ENCODE data around the gene DRG2.

DRG2 gene

DNA sequence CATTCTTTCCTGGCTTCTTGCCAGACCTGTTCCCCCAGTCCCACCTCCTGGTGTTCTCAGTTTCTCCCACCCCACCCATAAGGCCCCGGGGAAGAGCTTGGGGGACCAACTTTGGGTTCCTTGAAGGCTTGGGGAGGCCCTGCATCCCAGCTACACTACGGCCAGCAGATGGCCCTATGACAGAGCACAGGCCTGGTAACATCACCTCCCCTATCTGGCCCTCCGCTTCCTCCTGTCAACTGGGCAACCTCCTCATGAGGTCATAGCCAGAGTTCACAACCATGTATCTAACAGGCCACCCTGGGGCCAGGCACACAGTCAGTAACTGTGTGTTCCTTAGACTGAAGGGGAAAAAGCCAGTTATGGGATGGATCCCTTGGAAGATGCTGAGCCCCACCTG is 52.2 kb downstream of the DRG2 start:
- Histone ChIP-seq H3K36me3 (ENCODE audit: control insufficient read depth in 1 of 2, insufficient read depth in 2 of 2, low read length in 2 of 2) (no peaks in the 10 kb centered on the region), H3K4me1 (ENCODE audit: control insufficient read depth in 1 of 2, insufficient read depth in 2 of 2, low read length in 2 of 2) (peaks cover 0 to 3% of the 10 kb centered on the region in 2 donors), H3K4me3 (ENCODE audit: low read depth in 1 of 2, low read length in 2 of 2) (no peak overlapping the region), H3K9me3 (ENCODE audit: control insufficient read depth in 1 of 2, low read length in 2 of 2) (no peaks in the 10 kb centered on the region), H3K9ac (ENCODE audit: low read depth in 1 of 2, low read length in 2 of 2) (no peak overlapping the region), H3K27me3 (ENCODE audit: control insufficient read depth in 1 of 2, insufficient read depth in 2 of 2, low read length in 2 of 2) (peaks cover 0 to 16% of the 10 kb centered on the region in 2 donors), H3K27ac (ENCODE audit: low read depth, low read length) (no peak overlapping the region)

DNA sequence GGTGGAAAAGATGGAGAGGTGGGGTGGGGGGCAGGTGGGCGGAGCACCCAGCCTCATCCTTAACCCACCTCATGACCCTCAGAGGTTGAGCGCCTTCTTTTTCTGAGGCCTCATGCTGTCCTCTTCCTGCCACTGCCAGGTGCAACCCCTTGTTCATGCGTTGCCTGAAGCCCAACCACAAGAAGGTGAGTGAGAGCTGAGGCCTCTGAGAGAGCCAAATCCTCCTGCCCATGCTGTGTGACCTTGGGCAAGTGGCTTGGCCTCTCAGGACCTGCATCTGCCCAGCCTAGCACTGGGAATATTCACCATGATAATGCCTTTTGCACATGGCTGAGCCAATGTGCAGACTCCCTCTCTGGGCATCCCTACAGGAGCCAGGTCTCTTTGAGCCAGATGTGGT is 52.9 kb downstream of the DRG2 start:
- H3K4me3 ChIP-seq (ENCODE audit: low read depth in 1 of 2, low read length in 2 of 2), result no peak overlapping the region
- no peaks in the 10 kb centered on the region for H3K36me3 ChIP-seq (ENCODE audit: control insufficient read depth in 1 of 2, insufficient read depth in 2 of 2, low read length in 2 of 2)
- H3K27me3 ChIP-seq (ENCODE audit: control insufficient read depth in 1 of 2, insufficient read depth in 2 of 2, low read length in 2 of 2), result peaks cover 0 to 16% of the 10 kb centered on the region in 2 donors
- no peaks in the 10 kb centered on the region for H3K9me3 ChIP-seq (ENCODE audit: control insufficient read depth in 1 of 2, low read length in 2 of 2)
- no peak overlapping the region for H3K27ac ChIP-seq (ENCODE audit: low read depth, low read length)
- H3K9ac ChIP-seq (ENCODE audit: low read depth in 1 of 2, low read length in 2 of 2), result no peak overlapping the region
- peaks cover 0 to 3% of the 10 kb centered on the region in 2 donors for H3K4me1 ChIP-seq (ENCODE audit: control insufficient read depth in 1 of 2, insufficient read depth in 2 of 2, low read length in 2 of 2)

- Histone ChIP-seq H3K9ac (ENCODE audit: low read depth in 1 of 2, low read length in 2 of 2) (no peak overlapping the region), H3K4me3 (ENCODE audit: low read depth in 1 of 2, low read length in 2 of 2) (no peak overlapping the region), H3K36me3 (ENCODE audit: control insufficient read depth in 1 of 2, insufficient read depth in 2 of 2, low read length in 2 of 2) (no peaks in the 10 kb centered on the region), H3K27ac (ENCODE audit: low read depth, low read length) (no peak overlapping the region), H3K27me3 (ENCODE audit: control insufficient read depth in 1 of 2, insufficient read depth in 2 of 2, low read length in 2 of 2) (peaks cover 0 to 14% of the 10 kb centered on the region in 2 donors), H3K4me1 (ENCODE audit: control insufficient read depth in 1 of 2, insufficient read depth in 2 of 2, low read length in 2 of 2) (peaks cover 0 to 3% of the 10 kb centered on the region in 2 donors), H3K9me3 (ENCODE audit: control insufficient read depth in 1 of 2, low read length in 2 of 2) (no peaks in the 10 kb centered on the region)
Measured at GRCh38 chr17:18141210-18141803, 53.6 kb downstream of the DRG2 start.

- Histone ChIP-seq H3K9ac (ENCODE audit: low read depth in 1 of 2, low read length in 2 of 2) (no peak overlapping the region), H3K27ac (ENCODE audit: low read depth, low read length) (no peak overlapping the region), H3K4me3 (ENCODE audit: low read depth in 1 of 2, low read length in 2 of 2) (no peak overlapping the region), H3K27me3 (ENCODE audit: control insufficient read depth in 1 of 2, insufficient read depth in 2 of 2, low read length in 2 of 2) (peaks cover 0 to 14% of the 10 kb centered on the region in 2 donors), H3K36me3 (ENCODE audit: control insufficient read depth in 1 of 2, insufficient read depth in 2 of 2, low read length in 2 of 2) (no peaks in the 10 kb centered on the region), H3K4me1 (ENCODE audit: control insufficient read depth in 1 of 2, insufficient read depth in 2 of 2, low read length in 2 of 2) (peaks cover 0 to 3% of the 10 kb centered on the region in 2 donors), H3K9me3 (ENCODE audit: control insufficient read depth in 1 of 2, low read length in 2 of 2) (no peaks in the 10 kb centered on the region)
Measured at GRCh38 chr17:18142417-18142816, 54.7 kb downstream of the DRG2 start.

- Histone ChIP-seq H3K4me1 (ENCODE audit: control insufficient read depth in 1 of 2, insufficient read depth in 2 of 2, low read length in 2 of 2) (peaks cover 0 to 3% of the 10 kb centered on the region in 2 donors), H3K9ac (ENCODE audit: low read depth in 1 of 2, low read length in 2 of 2) (no peak overlapping the region), H3K9me3 (ENCODE audit: control insufficient read depth in 1 of 2, low read length in 2 of 2) (no peaks in the 10 kb centered on the region), H3K4me3 (ENCODE audit: low read depth in 1 of 2, low read length in 2 of 2) (no peak overlapping the region), H3K27ac (ENCODE audit: low read depth, low read length) (no peak overlapping the region), H3K36me3 (ENCODE audit: control insufficient read depth in 1 of 2, insufficient read depth in 2 of 2, low read length in 2 of 2) (no peaks in the 10 kb centered on the region), H3K27me3 (ENCODE audit: control insufficient read depth in 1 of 2, insufficient read depth in 2 of 2, low read length in 2 of 2) (peaks cover 0 to 14% of the 10 kb centered on the region in 2 donors)
Measured at GRCh38 chr17:18143044-18143936, 55.5 kb downstream of the DRG2 start.

GRCh38 chr17:18144261-18144660 is 56.5 kb downstream of the DRG2 start:
- H3K4me3 ChIP-seq (ENCODE audit: low read depth in 1 of 2, low read length in 2 of 2), result no peak overlapping the region
- H3K4me1 ChIP-seq (ENCODE audit: control insufficient read depth in 1 of 2, insufficient read depth in 2 of 2, low read length in 2 of 2), result peaks cover 0 to 3% of the 10 kb centered on the region in 2 donors
- H3K36me3 ChIP-seq (ENCODE audit: control insufficient read depth in 1 of 2, insufficient read depth in 2 of 2, low read length in 2 of 2), result no peaks in the 10 kb centered on the region
- H3K27me3 ChIP-seq (ENCODE audit: control insufficient read depth in 1 of 2, insufficient read depth in 2 of 2, low read length in 2 of 2), result peaks cover 0 to 14% of the 10 kb centered on the region in 2 donors
- H3K9ac ChIP-seq (ENCODE audit: low read depth in 1 of 2, low read length in 2 of 2), result no peak overlapping the region
- no peaks in the 10 kb centered on the region for H3K9me3 ChIP-seq (ENCODE audit: control insufficient read depth in 1 of 2, low read length in 2 of 2)
- no peak overlapping the region for H3K27ac ChIP-seq (ENCODE audit: low read depth, low read length)

DNA sequence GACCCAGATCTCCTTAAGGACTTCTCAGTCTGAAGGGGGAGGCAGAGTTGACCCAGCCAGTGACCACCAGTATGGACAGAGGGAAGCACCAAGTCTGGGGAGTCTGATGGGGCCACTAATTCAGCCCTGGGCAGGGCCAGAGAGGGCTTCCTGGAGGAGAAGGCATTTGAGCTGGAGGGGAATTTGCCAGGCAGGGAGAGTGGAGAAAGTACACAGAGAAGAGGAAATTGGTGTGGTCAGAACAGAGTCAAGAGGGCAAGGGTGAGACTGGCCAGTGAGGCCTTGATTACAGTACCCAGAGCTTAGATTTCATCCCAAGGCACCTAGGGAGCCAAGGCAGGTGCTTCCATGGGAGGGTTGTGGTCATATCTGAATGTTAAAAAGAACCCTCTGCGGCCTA is 57.1 kb downstream of the DRG2 start:
- H3K36me3 ChIP-seq (ENCODE audit: control insufficient read depth in 1 of 2, insufficient read depth in 2 of 2, low read length in 2 of 2), result no peaks in the 10 kb centered on the region
- peaks cover 0 to 14% of the 10 kb centered on the region in 2 donors for H3K27me3 ChIP-seq (ENCODE audit: control insufficient read depth in 1 of 2, insufficient read depth in 2 of 2, low read length in 2 of 2)
- no peak overlapping the region for H3K4me3 ChIP-seq (ENCODE audit: low read depth in 1 of 2, low read length in 2 of 2)
- no peak overlapping the region for H3K27ac ChIP-seq (ENCODE audit: low read depth, low read length)
- H3K9me3 ChIP-seq (ENCODE audit: control insufficient read depth in 1 of 2, low read length in 2 of 2), result no peaks in the 10 kb centered on the region
- no peak overlapping the region for H3K9ac ChIP-seq (ENCODE audit: low read depth in 1 of 2, low read length in 2 of 2)
- peaks cover 0 to 3% of the 10 kb centered on the region in 2 donors for H3K4me1 ChIP-seq (ENCODE audit: control insufficient read depth in 1 of 2, insufficient read depth in 2 of 2, low read length in 2 of 2)

- H3K27ac ChIP-seq (ENCODE audit: low read depth, low read length), result no peak overlapping the region
- no peaks in the 10 kb centered on the region for H3K9me3 ChIP-seq (ENCODE audit: control insufficient read depth in 1 of 2, low read length in 2 of 2)
- no peaks in the 10 kb centered on the region for H3K36me3 ChIP-seq (ENCODE audit: control insufficient read depth in 1 of 2, insufficient read depth in 2 of 2, low read length in 2 of 2)
- peaks cover 0 to 13% of the 10 kb centered on the region in 2 donors for H3K27me3 ChIP-seq (ENCODE audit: control insufficient read depth in 1 of 2, insufficient read depth in 2 of 2, low read length in 2 of 2)
- no peak overlapping the region for H3K9ac ChIP-seq (ENCODE audit: low read depth in 1 of 2, low read length in 2 of 2)
- H3K4me1 ChIP-seq (ENCODE audit: control insufficient read depth in 1 of 2, insufficient read depth in 2 of 2, low read length in 2 of 2), result peaks cover 0 to 3% of the 10 kb centered on the region in 2 donors
- no peak overlapping the region for H3K4me3 ChIP-seq (ENCODE audit: low read depth in 1 of 2, low read length in 2 of 2)
Measured at GRCh38 chr17:18145811-18146210, 58.1 kb downstream of the DRG2 start.

- Histone ChIP-seq H3K9me3 (ENCODE audit: control insufficient read depth in 1 of 2, low read length in 2 of 2) (no peaks in the 10 kb centered on the region), H3K4me1 (ENCODE audit: control insufficient read depth in 1 of 2, insufficient read depth in 2 of 2, low read length in 2 of 2) (peaks cover 0 to 3% of the 10 kb centered on the region in 2 donors), H3K27me3 (ENCODE audit: control insufficient read depth in 1 of 2, insufficient read depth in 2 of 2, low read length in 2 of 2) (peaks cover 0 to 10% of the 10 kb centered on the region in 2 donors), H3K9ac (ENCODE audit: low read depth in 1 of 2, low read length in 2 of 2) (no peak overlapping the region), H3K36me3 (ENCODE audit: control insufficient read depth in 1 of 2, insufficient read depth in 2 of 2, low read length in 2 of 2) (no peaks in the 10 kb centered on the region), H3K4me3 (ENCODE audit: low read depth in 1 of 2, low read length in 2 of 2) (no peak overlapping the region), H3K27ac (ENCODE audit: low read depth, low read length) (no peak overlapping the region)
Measured at GRCh38 chr17:18146259-18146658, 58.5 kb downstream of the DRG2 start.

DNA sequence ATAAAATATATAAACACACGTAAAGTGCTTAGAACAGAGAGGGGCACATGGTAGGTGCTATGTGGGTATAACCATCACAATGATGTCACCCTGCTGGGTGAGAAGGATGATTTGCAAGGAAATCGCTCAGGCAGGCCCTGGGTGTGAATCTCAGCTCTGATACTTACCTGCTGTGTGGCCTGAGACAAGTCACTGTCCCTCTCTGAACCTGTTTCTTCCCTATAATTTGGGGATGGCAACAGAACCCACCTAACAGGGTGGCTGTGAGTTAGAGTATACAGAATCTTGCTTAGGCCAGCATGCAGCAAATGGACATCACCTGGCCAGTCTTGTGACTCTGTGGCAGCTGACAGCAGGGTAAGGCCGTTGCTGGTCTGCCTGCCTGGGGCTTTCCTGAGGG is 59.2 kb downstream of the DRG2 start:
- peaks cover 0 to 10% of the 10 kb centered on the region in 2 donors for H3K27me3 ChIP-seq (ENCODE audit: control insufficient read depth in 1 of 2, insufficient read depth in 2 of 2, low read length in 2 of 2)
- H3K4me3 ChIP-seq (ENCODE audit: low read depth in 1 of 2, low read length in 2 of 2), result no peak overlapping the region
- no peak overlapping the region for H3K9ac ChIP-seq (ENCODE audit: low read depth in 1 of 2, low read length in 2 of 2)
- H3K27ac ChIP-seq (ENCODE audit: low read depth, low read length), result no peak overlapping the region
- H3K9me3 ChIP-seq (ENCODE audit: control insufficient read depth in 1 of 2, low read length in 2 of 2), result no peaks in the 10 kb centered on the region
- H3K4me1 ChIP-seq (ENCODE audit: control insufficient read depth in 1 of 2, insufficient read depth in 2 of 2, low read length in 2 of 2), result peaks cover 0 to 3% of the 10 kb centered on the region in 2 donors
- H3K36me3 ChIP-seq (ENCODE audit: control insufficient read depth in 1 of 2, insufficient read depth in 2 of 2, low read length in 2 of 2), result no peaks in the 10 kb centered on the region
